GM18951 (cell line): ENCODE data around the gene AHCTF1.
"Not testable (repeated sequence)": the region's sequence is repeated elsewhere in the genome, so short reads cannot be mapped to it uniquely, and the experiment has no call there.

Experiments used
- POLR2A ChIP-seq: IDR thresholded peaks from 4 replicates; pipeline ENCODE4 v1.6.1; 2011; ENCODE audit warnings: mild to moderate bottlenecking; ENCODE audit not compliant: insufficient read length, insufficient read depth; ENCODE audit errors: extremely low read depth
- in situ Hi-C: fragments of 300-500 bp; cut with MboI; formaldehyde crosslinking; loops from one replicate; pipeline ENCODE4 v1.12.0; 2022; ENCODE audit warnings: low sequenced_read_pairs, mixed read lengths, inconsistent platforms; ENCODE audit not compliant: unreplicated experiment

AHCTF1 gene

GRCh38 chr1:246891105-246891504 lies 40.6 kb downstream of the AHCTF1 start:
- in situ Hi-C loops, result no loop called here

GRCh38 chr1:246888522-246888921 lies 43.2 kb downstream of the AHCTF1 start:
- TF ChIP-seq POLR2A, result no peak
- in situ Hi-C loops, result no loop called here

More at GRCh38 chr1:246891105-246891504, 40.6 kb downstream of the AHCTF1 start:
- no peak for TF ChIP-seq POLR2A

GRCh38 chr1:246885389-246885788 lies 46.4 kb downstream of the AHCTF1 start:
- in situ Hi-C loops, result not testable (repeated sequence)

- in situ Hi-C loops, result no loop called here
Observed at GRCh38 chr1:246878551-246878950, 53.2 kb downstream of the AHCTF1 start.

GRCh38 chr1:246876431-246876830 lies 55.3 kb downstream of the AHCTF1 start:
- in situ Hi-C loops, result no loop called here
- no peak for TF ChIP-seq POLR2A

More at GRCh38 chr1:246878551-246878950, 53.2 kb downstream of the AHCTF1 start:
- TF ChIP-seq POLR2A, result no peak

- TF ChIP-seq POLR2A, result no peak
- in situ Hi-C loops, result no loop called here
Observed at GRCh38 chr1:246875041-246876026, 56.4 kb downstream of the AHCTF1 start.

GRCh38 chr1:246865921-246866320 lies 65.8 kb downstream of the AHCTF1 start:
- in situ Hi-C loops, result no loop called here
- TF ChIP-seq POLR2A, result no peak

GRCh38 chr1:246863791-246864190 lies 68.0 kb downstream of the AHCTF1 start:
- in situ Hi-C loops, result not testable (repeated sequence)

GRCh38 chr1:246860401-246860800 lies 71.3 kb downstream of the AHCTF1 start:
- in situ Hi-C loops, result no loop called here
- no peak for TF ChIP-seq POLR2A

- in situ Hi-C loops, result no loop called here
- no peak for TF ChIP-seq POLR2A
Observed at GRCh38 chr1:246856371-246856770, 75.4 kb downstream of the AHCTF1 start.

GRCh38 chr1:246850640-246851039 lies 81.1 kb downstream of the AHCTF1 start:
- in situ Hi-C loops, result not testable (repeated sequence)

GRCh38 chr1:246843876-246844275 lies 87.9 kb downstream of the AHCTF1 start:
- no peak for TF ChIP-seq POLR2A
- in situ Hi-C loops, result no loop called here

- in situ Hi-C loops, result not testable (repeated sequence)
Observed at GRCh38 chr1:246840761-246841160, 91.0 kb downstream of the AHCTF1 start.

GRCh38 chr1:246838118-246838456 lies 93.7 kb downstream of the AHCTF1 start:
- in situ Hi-C loops, result no loop called here
- no peak for TF ChIP-seq POLR2A
